Loucy (cell line): ENCODE measurements around the gene IL1F10.
"Not testable (repeated sequence)": the region's sequence is repeated elsewhere in the genome, so short reads cannot be mapped to it uniquely, and the experiment has no call there.

Experiments used
- EZH2phosphoT487 ChIP-seq: fragments of 200-600 bp; IDR thresholded peaks from 2 replicates; pipeline ENCODE4 v1.6.1; 2018; ENCODE audit warnings: antibody characterized with exemption, mild to moderate bottlenecking, moderate library complexity, borderline replicate concordance
- TF ChIP-seq, protein P1 (sequence below): fragments of 200-600 bp; sonication (generic); conservative IDR thresholded peaks from 2 replicates; pipeline ENCODE4 v1.5.1; 2014; ENCODE audit warnings: mild to moderate bottlenecking, antibody characterized with exemption, low read length

DNA sequence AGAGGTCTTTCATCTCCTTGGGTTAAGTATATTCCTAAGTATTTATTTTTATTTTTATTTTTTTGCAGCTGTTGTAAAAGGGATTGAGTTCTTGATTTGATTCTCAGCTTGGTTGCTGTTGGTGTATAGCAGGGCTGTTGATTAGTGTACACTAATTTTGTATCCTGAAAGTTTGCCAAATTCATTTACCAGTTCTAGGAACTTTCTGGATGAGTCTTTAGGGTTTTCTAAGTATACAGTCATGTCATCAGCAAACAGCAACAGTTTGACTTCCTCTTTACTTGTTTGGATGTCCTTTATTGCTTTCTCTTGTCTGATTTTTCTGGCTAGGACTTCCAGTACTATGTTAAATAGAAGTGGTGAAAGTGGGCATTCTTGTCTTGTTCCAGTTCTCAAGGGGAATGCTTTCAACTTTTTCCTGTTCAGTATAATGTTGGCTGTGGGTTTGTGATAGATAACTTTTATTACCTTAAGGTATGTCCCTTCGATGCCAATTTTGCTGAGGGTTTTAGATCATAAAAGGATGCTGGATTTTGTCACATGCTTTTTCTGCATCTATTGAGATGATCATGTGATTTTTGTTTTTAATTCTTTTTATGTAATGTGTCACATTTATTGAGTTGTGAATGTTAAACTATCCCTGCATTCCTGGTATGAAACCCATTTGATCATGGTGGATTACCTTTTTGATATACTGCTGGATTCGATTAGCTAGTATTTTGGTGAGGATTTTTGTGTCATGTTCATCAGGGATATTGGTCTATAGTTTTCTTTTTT is 29.3 kb downstream of the IL1F10 start:
- TF ChIP-seq, protein P1, sequence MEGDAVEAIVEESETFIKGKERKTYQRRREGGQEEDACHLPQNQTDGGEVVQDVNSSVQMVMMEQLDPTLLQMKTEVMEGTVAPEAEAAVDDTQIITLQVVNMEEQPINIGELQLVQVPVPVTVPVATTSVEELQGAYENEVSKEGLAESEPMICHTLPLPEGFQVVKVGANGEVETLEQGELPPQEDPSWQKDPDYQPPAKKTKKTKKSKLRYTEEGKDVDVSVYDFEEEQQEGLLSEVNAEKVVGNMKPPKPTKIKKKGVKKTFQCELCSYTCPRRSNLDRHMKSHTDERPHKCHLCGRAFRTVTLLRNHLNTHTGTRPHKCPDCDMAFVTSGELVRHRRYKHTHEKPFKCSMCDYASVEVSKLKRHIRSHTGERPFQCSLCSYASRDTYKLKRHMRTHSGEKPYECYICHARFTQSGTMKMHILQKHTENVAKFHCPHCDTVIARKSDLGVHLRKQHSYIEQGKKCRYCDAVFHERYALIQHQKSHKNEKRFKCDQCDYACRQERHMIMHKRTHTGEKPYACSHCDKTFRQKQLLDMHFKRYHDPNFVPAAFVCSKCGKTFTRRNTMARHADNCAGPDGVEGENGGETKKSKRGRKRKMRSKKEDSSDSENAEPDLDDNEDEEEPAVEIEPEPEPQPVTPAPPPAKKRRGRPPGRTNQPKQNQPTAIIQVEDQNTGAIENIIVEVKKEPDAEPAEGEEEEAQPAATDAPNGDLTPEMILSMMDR: not testable (repeated sequence)
- TF ChIP-seq EZH2phosphoT487: not testable (repeated sequence)
